Caco-2 (cell line): ENCODE measurements around the gene NAA15. TPM values are rescaled to one million over a fixed set of nuclear protein-coding genes. Genes with fewer than 3 reads are reported as not detected.

Experiments
- BruUV-seq: library from RNA; stranded (reverse); fragments of 400-500 nt; replicated peaks from 2 replicates; lab custom pipeline; 2021; lab: Mats Ljungman, UMichigan
- CTCF ChIA-PET: fragments of 300-600 bp; sonication (Branson Sonifier 250); formaldehyde crosslinking; loops from one replicate; lab custom pipeline; 2022; ENCODE audit warnings: antibody characterized with exemption; lab: Charles Lee
- POLR2A ChIA-PET: fragments of 300-600 bp; sonication (Branson Sonifier 250); formaldehyde crosslinking; loops from one replicate; lab custom pipeline; 2022; ENCODE audit warnings: antibody characterized with exemption; lab: Charles Lee
- DNase-seq, 2 experiments: peaks; one replicate each; pipeline versions ENCODE4 v3.0.0 to v3.0.0-alpha.2; 2020 to 2022
- H3K27me3 ChIP-seq: replicated peaks from 2 replicates; pipeline ENCODE4 v1.6.0; 2011; ENCODE audit warnings: low read length; ENCODE audit not compliant: control insufficient read depth, insufficient read depth
- H3K36me3 ChIP-seq: 2 replicates; pipeline ENCODE4 v1.5.1; 2011; ENCODE audit warnings: low read length; ENCODE audit not compliant: control insufficient read depth, insufficient read depth
- H3K4me1 ChIP-seq: fragments of 250-450 bp; sonication (Bioruptor Pico); 2 replicates; pipeline ENCODE4 v1.5.1; 2020; ENCODE audit warnings: mild to moderate bottlenecking
- H3K4me3 ChIP-seq: 2 replicates; pipeline ENCODE4 v1.5.1; 2011; ENCODE audit warnings: low read depth, mild to moderate bottlenecking, control low read depth, low read length
- H3K9me3 ChIP-seq: fragments of 250-450 bp; sonication (Bioruptor Pico); 2 replicates; pipeline ENCODE4 v1.5.1; 2020; ENCODE audit warnings: mild to moderate bottlenecking, moderate library complexity
- H3K27ac Mint-ChIP-seq: one replicate; pipeline ENCODE4 v1.8.0; 2022; ENCODE audit warnings: mixed read lengths; ENCODE audit not compliant: unreplicated experiment
- H3K27me3 Mint-ChIP-seq: one replicate; pipeline ENCODE4 v1.8.0; 2022; ENCODE audit warnings: mixed read lengths; ENCODE audit not compliant: insufficient read depth, unreplicated experiment
- H3K36me3 Mint-ChIP-seq: one replicate; pipeline ENCODE4 v1.8.0; 2022; ENCODE audit warnings: mild to moderate bottlenecking, mixed read lengths; ENCODE audit not compliant: insufficient read depth, unreplicated experiment
- H3K4me1 Mint-ChIP-seq: one replicate; pipeline ENCODE4 v1.8.0; 2022; ENCODE audit warnings: low read depth, mixed read lengths; ENCODE audit not compliant: unreplicated experiment
- H3K4me3 Mint-ChIP-seq: one replicate; pipeline ENCODE4 v1.8.0; 2022; ENCODE audit warnings: mild to moderate bottlenecking, moderate library complexity, mixed read lengths; ENCODE audit not compliant: unreplicated experiment
- H3K9me3 Mint-ChIP-seq: one replicate; pipeline ENCODE4 v1.8.0; 2022; ENCODE audit warnings: mixed read lengths; ENCODE audit not compliant: unreplicated experiment
- intact Hi-C: fragments of 100-400 bp; cut with micrococcal nuclease; formaldehyde crosslinking; loops from one replicate; pipeline ENCODE4 v1.10.0; 2022; ENCODE audit not compliant: unreplicated experiment
- total RNA-seq: library from RNA; stranded (reverse); gene quantifications from 2 replicates; pipeline ENCODE4 v1.2.3, GENCODE V29; 2022
- TF ChIP-seq, protein P1 (sequence below), 2 experiments: fragments of 200-600 bp in 1 of 2; IDR thresholded peaks; 1 replicate in 1 of 2; 2 replicates in 1 of 2; pipeline versions ENCODE4 v1.5.1 to v1.8.0; 2011 to 2022; ENCODE audit warnings: antibody characterized with exemption in 1 of 2, control low read depth in 1 of 2, inconsistent platforms in 1 of 2, low read depth in 1 of 2, low read length in 1 of 2, mild to moderate bottlenecking in 1 of 2, moderate library complexity in 1 of 2; ENCODE audit not compliant: insufficient read depth in 1 of 2, severe bottlenecking in 1 of 2, unreplicated experiment in 1 of 2

NAA15 gene
- total RNA-seq, 1 experiment from 2014 or later: 63.1 TPM

DNA sequence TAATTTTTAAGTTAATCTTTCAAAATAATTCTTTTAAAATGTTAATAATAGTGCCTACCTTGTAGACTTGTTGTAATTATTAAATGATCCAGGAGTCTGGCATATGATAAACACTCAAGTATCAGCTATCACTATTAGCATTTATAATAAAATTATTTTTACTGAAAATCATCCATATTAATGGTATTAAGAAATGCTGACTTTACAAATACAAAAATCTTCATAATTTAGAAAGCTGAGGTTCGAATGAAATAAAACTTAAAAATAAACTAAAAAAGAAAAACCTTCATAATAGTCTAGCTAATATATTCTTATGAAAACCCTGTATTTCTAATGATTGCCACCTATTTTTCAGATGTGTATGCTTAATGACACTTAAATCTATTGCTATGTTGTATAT is 26.5 kb upstream of the NAA15 start:
- Mint-ChIP-seq H3K4me3 (no peak overlapping the region), H3K4me1 (peaks cover 6% of the 10 kb centered on the region), H3K36me3 (no peaks in the 10 kb centered on the region), H3K27me3 (no peaks in the 10 kb centered on the region), H3K9me3 (no peaks in the 10 kb centered on the region), H3K27ac (no peak overlapping the region)
- Histone ChIP-seq H3K9me3 (no peaks in the 10 kb centered on the region), H3K4me3 (no peak overlapping the region), H3K27me3 (no peaks in the 10 kb centered on the region), H3K36me3 (no peaks in the 10 kb centered on the region), H3K4me1 (peaks cover 9% of the 10 kb centered on the region; the same call in 1 of the 2 replicates)
- ChIA-PET CTCF (no interaction called here), POLR2A (no interaction called here)
- intact Hi-C loops: no loop called here
- TF ChIP-seq, protein P1, sequence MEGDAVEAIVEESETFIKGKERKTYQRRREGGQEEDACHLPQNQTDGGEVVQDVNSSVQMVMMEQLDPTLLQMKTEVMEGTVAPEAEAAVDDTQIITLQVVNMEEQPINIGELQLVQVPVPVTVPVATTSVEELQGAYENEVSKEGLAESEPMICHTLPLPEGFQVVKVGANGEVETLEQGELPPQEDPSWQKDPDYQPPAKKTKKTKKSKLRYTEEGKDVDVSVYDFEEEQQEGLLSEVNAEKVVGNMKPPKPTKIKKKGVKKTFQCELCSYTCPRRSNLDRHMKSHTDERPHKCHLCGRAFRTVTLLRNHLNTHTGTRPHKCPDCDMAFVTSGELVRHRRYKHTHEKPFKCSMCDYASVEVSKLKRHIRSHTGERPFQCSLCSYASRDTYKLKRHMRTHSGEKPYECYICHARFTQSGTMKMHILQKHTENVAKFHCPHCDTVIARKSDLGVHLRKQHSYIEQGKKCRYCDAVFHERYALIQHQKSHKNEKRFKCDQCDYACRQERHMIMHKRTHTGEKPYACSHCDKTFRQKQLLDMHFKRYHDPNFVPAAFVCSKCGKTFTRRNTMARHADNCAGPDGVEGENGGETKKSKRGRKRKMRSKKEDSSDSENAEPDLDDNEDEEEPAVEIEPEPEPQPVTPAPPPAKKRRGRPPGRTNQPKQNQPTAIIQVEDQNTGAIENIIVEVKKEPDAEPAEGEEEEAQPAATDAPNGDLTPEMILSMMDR (IDR thresholded peaks at IDR 0.05; ENCODE audit: insufficient read depth in 1 of 2, low read depth in 1 of 2, low read length in 1 of 2, severe bottlenecking in 1 of 2, unreplicated experiment in 1 of 2): no peak
- BruUV-seq: no TSS peak
- no peak for DNase-seq

DNA sequence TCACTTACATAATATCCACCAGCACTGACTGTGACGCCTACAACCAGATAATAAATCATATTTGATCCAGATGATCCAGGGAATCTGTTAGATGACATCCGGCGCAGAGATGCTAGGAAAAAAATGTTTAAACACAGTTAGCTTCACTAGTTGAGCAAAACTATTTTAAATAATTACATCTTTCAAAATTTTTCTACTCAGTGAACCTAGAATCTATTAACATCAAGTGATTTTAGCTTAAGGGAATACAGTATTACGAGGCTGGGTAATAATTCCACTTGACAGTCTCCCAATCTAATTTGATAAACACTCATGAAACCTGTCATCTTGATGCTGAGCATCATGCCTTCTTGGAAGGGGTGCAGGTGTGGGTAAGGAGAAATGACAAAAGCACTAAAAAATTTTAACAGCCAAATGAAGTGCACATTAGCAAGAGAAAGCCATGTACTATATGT is 26.0 kb upstream of the NAA15 start:
- Mint-ChIP-seq H3K9me3 (no peaks in the 10 kb centered on the region), H3K4me1 (peaks cover 6% of the 10 kb centered on the region), H3K36me3 (no peaks in the 10 kb centered on the region), H3K27ac (no peak overlapping the region), H3K27me3 (no peaks in the 10 kb centered on the region), H3K4me3 (no peak overlapping the region)
- ChIA-PET POLR2A (no interaction called here), CTCF (no interaction called here)
- peaks cover 9% of the 10 kb centered on the region; the same call in 1 of the 2 replicates for H3K4me1 ChIP-seq
- no peaks in the 10 kb centered on the region for H3K36me3 ChIP-seq
- no TSS peak for BruUV-seq
- no peak overlapping the region for H3K4me3 ChIP-seq
- intact Hi-C loops: no loop called here
- DNase-seq: no peak
- no peaks in the 10 kb centered on the region for H3K9me3 ChIP-seq
- TF ChIP-seq, protein P1 (IDR thresholded peaks at IDR 0.05; ENCODE audit: insufficient read depth in 1 of 2, low read depth in 1 of 2, low read length in 1 of 2, severe bottlenecking in 1 of 2, unreplicated experiment in 1 of 2): no peak
- no peaks in the 10 kb centered on the region for H3K27me3 ChIP-seq

DNA sequence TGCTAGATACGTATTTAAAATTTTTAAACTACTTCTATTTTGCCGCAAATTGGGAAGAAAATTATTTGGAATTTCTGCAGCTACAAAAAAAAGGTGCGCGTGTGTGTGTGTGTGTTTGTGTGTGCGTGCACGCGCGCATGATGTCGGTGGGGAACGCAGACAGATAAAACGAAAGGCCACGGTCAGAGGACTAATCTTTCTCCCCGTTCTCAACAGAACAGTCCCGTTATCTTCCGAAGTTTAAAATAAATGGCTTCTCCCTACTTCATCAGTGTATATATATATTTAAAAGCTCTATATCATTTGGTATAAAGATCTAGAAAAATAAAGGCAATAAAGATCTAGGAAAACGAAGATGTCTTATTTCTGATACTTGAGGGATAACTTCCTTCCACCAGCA is 22.8 kb upstream of the NAA15 start:
- Mint-ChIP-seq H3K27me3 (no peaks in the 10 kb centered on the region), H3K9me3 (no peaks in the 10 kb centered on the region), H3K4me3 (no peak overlapping the region), H3K27ac (no peak overlapping the region), H3K36me3 (no peaks in the 10 kb centered on the region), H3K4me1 (peaks cover 6% of the 10 kb centered on the region)
- H3K27me3 ChIP-seq: no peaks in the 10 kb centered on the region
- ChIA-PET POLR2A (no interaction called here), CTCF (no interaction called here)
- H3K36me3 ChIP-seq: no peaks in the 10 kb centered on the region
- intact Hi-C loops: no loop called here
- no peaks in the 10 kb centered on the region for H3K9me3 ChIP-seq
- H3K4me3 ChIP-seq: no peak overlapping the region
- BruUV-seq: no TSS peak
- TF ChIP-seq, protein P1 (IDR thresholded peaks at IDR 0.05; ENCODE audit: insufficient read depth in 1 of 2, low read depth in 1 of 2, low read length in 1 of 2, severe bottlenecking in 1 of 2, unreplicated experiment in 1 of 2): no peak
- H3K4me1 ChIP-seq: peaks cover 21% of the 10 kb centered on the region; the same call in 1 of the 2 replicates
- no peak for DNase-seq
